ENCODE data around the gene LRTM2. TPM values are rescaled to one million over a fixed set of nuclear protein-coding genes. Genes with fewer than 3 reads are reported as not detected.

LRTM2 gene
- total RNA-seq, 1 experiment from 2014 or later = not detected

DNA sequence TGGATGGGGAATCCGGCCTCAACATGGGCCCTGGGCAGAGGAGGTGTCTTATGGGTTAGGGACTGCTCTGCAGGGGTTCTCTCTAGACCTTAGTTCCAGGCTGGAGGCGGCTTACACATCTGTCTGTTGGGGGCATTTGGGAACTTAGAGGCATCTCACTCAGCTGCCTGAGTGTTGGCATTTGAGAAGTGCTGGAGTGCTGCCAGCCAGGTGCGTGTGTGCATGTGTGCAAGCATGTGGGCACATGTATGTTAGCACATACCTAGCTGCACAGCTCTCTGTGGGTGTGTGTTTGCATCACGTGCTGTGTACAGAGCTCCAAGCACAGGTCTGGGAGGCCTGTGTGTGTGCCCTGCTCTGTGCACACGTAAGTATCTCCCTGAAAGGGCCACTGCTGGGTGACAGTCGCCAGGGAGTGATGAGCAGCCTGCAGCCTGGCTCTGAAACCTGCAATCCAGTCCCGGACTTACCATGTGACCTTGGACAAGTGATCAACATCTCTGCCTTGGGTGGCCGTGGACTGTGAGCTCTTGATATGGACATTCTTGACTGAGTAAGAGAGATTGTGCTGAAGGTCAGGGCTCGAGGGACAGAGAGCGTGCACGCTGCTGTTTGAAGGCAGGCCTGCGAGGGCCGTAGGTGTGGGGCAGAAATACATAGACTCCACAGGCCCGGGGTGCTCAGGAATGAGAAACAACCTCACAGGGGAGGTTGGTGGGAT lies 5.2 kb downstream of the LRTM2 start:
- no peak for DNase-seq (ENCODE audit: low read depth)
- in situ Hi-C loops (cut with HindIII; ENCODE audit: low pct_unique_long_range_greater_than_20kb, low sequenced_read_pairs) = no loop called here

DNA sequence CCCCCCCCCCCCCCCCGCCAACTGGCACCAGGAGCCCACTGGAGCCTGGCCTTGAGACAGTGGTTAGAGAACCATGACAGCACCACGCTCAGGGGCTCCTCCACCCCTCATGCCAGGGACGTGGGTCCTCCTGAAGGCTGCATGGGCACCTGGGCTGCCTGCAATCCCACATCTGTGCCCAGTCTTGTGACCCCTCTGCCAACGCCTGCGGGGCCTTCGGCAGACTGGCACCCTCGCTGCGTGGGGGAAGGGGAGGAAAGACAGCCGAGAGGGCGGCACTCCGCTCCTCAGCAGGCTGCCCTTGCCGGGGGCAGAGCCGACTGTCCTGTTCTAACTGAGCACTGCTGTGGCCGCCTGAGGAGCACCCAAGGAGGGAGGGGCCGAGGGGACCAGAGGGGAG lies 6.0 kb downstream of the LRTM2 start:
- in situ Hi-C loops (cut with HindIII; ENCODE audit: low pct_unique_long_range_greater_than_20kb, low sequenced_read_pairs) = no loop called here
- DNase-seq (ENCODE audit: low read depth) = no peak

DNA sequence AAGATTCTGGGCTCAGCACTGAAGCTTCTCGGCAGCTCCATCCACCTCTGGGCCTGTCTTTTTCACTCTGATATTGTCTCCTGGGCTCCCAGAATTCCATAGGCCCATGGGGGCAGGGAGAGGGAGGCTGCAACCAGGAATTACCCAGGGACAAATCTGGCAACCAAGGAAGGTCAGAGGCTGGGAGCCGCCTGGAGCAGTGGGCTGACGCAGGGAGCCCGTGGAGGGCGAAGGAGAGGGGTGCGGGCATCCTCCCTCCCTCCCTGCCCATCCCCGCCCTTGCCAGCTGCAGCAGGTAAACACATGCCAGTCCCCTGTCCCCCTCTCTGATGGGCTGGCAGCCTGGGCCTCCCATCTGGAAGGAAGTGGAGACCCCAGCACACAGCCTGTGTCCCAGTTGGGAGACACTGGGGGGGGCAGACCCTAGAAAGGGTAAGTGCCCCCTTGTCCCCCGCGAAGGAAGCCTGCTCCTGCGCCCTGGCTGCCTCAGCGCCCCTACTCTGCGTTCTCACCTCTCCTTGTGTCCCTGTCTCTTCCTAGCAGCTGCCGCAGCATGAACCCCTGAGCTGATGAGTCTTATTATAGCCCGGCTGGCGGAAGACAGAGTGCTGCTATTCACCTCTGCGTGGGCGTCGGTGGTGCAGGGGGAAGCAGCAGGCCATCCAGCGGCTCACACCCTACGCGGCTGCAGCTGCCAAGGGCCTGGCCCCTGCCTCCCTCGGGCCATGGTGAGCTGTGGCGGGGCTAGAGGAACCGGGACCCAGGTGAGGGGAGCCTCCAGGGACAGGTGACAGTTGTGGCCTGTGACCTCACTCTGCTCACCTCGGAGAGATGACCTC lies 6.7 kb downstream of the LRTM2 start:
- in situ Hi-C loops (cut with HindIII; ENCODE audit: low pct_unique_long_range_greater_than_20kb, low sequenced_read_pairs) = no loop called here
- no peak for DNase-seq (ENCODE audit: low read depth)

DNA sequence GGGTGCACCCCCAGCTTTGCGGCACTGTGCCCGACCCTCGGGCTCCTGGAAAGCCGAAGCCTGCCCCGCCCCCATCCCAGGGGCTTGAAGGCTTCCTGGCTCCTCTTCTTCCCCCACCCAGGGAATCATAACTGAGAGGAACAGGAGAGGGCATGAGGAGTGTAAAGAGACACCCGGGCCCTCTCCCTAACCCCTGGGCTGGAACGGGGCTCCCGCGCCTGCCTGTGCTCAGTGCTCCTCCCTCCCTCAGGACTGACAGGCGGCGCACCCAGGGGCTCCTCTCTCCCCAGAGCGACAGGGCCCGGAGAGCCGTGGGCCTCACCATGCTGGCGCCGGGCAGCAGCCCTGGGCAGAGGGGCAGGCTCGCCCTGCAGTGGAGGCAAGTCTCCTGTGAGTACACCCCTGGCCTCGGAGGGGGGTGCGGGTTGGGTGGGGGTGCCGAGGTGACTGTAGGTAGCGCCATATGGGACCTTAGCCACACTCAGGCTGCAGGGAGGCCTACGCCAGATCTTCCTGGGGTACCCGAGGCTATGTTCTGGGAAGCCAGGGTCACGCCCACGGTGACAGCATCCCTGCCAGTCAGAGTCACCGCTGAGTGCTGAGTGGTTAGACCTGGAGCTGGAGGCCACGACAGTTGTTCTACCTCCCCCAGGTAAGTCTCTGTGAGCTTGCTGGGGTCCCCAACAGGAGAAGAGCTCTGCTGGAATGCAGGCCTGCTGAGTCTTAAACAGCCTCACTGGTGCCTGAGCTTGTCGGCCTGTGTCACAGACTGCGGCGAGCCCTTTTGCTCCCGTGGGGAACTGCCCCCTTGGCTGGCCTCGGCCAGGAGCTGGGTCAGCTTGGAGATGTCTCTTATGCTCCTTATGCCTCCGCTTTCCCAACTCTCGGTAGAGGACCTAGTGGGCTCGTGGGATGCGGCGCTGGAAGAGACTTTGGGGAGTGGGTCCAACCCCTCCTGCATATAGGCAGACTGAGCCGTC lies 7.8 kb downstream of the LRTM2 start:
- in situ Hi-C loops (cut with HindIII; ENCODE audit: low pct_unique_long_range_greater_than_20kb, low sequenced_read_pairs) = no loop called here
- DNase-seq (ENCODE audit: low read depth) = no peak

DNA sequence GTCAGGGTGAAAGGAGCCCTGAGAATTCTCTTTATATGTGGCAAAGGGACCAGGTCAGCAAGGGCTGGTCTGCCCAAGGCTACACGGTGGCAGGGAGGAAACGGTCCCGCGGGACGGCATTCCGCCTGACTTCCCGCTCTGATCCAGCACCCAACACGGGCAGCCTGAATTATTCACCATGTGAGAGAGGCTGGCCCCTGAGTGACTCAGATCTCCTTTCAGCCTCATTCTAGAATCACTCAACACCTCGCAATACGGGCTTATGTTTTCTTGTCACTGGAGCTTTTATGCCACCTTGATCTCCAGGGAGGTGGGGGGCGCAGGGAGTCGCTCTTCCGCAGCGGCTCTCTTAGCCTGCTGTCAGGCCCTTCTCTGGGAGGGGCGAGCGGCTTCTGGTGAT lies 8.5 kb downstream of the LRTM2 start:
- DNase-seq (ENCODE audit: low read depth) = no peak
- in situ Hi-C loops (cut with HindIII; ENCODE audit: low pct_unique_long_range_greater_than_20kb, low sequenced_read_pairs) = no loop called here

DNA sequence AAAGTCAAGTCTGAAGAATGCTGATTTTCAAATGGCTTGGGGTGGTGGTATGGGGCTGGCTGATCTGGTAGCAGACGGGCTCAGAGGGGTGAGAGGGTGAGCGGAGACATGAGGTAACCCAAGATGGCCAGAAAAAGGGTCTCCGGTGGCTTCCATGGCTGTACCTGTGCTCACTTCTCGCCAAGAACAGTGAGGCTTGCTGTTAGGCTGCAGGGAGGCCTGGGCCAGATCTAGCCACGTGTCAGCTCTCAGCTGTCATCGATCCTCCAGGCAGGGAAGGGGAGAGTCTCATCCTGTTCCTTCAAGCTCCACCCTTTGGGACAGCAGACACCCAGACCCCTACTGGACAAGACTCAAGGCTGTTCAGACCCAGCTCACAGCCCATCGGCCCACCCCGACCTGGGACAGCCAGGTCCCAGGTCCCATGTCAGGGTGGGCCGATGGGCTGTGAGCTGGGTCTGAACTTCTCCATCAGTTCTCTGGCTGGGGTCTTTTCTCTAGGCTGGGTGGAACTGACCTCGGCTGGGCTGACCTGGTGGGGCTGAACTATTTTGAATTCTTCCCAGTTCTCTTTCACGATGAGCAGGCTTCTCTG lies 9.0 kb downstream of the LRTM2 start:
- in situ Hi-C loops (cut with HindIII; ENCODE audit: low pct_unique_long_range_greater_than_20kb, low sequenced_read_pairs) = no loop called here
- no peak for DNase-seq (ENCODE audit: low read depth)

DNA sequence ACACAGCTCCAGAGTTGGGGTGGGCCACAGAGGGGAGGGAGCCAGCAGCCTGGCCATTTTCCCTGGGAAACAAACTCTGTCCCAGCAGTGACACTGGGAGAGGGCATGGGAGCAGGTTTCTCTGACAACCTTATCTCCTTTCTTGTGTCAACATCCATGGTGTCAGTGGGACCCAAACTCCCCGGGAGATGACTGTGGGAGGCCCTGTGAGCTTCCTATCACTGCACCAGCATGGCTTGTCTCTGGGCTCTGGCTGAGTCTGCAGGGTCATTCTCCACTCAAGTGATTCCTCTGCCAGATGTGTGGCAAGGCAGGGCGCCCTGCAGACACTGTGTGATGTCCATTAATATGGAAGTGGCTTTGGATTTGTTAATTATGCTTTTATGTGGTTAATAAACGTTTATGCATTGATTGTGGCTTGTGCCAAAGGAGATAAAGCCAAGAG lies 10.1 kb downstream of the LRTM2 start:
- DNase-seq (ENCODE audit: low read depth) = no peak
- in situ Hi-C loops (cut with HindIII; ENCODE audit: low pct_unique_long_range_greater_than_20kb, low sequenced_read_pairs) = no loop called here

DNA sequence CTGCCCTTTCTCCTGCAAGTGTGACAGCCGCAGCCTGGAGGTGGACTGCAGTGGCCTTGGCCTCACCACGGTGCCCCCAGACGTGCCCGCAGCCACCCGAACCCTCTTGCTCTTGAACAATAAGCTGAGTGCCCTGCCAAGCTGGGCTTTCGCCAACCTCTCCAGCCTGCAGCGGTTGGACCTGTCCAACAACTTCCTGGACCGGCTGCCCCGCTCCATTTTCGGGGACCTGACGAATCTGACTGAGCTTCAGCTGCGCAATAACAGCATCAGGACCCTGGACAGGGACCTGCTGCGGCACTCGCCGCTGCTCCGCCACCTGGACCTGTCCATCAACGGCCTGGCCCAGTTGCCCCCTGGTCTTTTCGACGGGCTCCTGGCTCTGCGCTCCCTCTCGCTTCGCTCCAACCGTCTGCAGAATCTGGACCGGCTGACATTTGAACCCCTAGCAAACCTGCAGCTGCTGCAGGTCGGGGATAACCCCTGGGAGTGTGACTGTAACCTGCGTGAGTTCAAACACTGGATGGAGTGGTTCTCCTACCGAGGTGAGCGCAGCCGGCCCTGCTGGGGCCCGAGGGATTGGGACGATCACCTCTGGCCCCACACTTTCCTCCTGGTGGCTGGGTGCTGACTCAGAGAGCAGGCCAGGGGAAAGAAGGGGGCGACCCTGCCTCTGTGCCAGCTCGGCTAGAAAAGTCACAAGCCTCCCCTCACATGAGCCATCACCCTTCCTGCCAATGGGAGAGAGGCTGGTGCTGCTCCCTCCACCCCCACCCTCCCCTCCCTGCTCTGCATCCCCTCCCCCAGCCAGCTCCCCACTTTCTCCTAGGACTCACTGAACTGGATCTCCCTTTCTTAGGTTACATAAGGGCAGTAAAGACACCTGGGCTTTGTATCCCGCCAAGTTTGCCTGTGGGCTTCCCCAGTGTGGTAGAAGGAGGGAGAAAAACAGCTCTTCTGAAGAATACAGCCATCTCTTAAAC lies 10.9 kb downstream of the LRTM2 start:
- peak; percentile 23 for DNase-seq (ENCODE audit: low read depth)
- in situ Hi-C loops (cut with HindIII; ENCODE audit: low pct_unique_long_range_greater_than_20kb, low sequenced_read_pairs) = no loop called here

DNA sequence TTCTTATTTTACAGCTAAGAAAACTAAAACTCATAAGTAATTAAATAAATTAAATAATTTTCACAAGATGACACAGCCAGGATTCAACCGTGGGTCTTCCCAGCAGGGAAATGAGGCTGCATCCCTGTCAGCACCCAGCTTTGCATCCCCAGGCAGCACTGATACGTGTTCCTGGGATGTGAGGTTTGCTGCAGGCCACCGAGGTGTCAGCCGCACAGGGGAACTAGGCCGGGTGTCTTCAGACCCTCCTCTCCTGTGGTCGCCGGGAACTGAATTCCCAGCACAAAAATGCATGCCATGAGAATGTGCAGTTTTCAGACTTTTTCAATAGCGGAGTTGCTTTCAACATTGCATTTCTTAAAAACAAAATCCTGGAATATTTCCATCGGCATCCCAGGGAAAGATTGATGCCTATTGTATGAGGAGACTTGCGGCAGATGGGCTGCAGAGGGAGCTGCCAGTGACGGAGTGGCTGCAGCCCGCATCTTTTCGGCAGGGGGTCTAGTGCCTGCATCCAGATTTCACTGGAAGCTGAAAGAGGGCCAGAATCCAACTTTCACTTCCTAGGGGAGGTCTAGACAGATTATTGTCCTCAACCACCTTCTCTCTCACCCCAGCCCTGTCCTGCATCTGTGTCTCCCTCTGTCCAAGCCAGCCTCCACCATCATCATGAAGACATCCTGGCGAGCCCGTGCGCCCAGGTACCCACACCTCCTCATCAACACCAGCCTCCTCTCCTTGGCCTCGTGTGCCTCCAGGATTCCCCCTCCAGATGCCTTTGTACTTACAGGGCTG lies 12.6 kb downstream of the LRTM2 start:
- no peak for DNase-seq (ENCODE audit: low read depth)
- in situ Hi-C loops (cut with HindIII; ENCODE audit: low pct_unique_long_range_greater_than_20kb, low sequenced_read_pairs) = no loop called here

DNA sequence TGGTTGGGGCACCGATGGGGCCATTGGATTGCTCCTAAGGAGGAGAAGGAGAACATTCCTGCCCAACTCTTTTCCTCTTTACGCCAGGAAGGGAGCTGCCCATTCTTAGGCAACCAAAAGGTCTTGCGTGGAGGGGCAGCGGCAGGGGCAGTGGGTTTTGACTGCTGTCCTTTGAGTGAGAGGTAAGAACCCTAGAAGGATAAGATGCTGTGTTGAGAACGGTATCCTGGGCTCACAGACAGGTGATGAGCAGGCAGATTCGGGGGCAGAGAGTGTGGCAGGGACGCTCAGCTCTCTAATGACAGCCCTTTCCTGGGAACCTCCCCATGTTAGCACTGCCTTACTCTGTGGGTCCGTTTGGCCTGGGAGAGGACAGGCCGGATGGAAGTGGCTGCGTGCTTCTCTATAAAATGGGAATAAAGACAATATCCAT lies 13.2 kb downstream of the LRTM2 start:
- in situ Hi-C loops (cut with HindIII; ENCODE audit: low pct_unique_long_range_greater_than_20kb, low sequenced_read_pairs) = no loop called here

DNA sequence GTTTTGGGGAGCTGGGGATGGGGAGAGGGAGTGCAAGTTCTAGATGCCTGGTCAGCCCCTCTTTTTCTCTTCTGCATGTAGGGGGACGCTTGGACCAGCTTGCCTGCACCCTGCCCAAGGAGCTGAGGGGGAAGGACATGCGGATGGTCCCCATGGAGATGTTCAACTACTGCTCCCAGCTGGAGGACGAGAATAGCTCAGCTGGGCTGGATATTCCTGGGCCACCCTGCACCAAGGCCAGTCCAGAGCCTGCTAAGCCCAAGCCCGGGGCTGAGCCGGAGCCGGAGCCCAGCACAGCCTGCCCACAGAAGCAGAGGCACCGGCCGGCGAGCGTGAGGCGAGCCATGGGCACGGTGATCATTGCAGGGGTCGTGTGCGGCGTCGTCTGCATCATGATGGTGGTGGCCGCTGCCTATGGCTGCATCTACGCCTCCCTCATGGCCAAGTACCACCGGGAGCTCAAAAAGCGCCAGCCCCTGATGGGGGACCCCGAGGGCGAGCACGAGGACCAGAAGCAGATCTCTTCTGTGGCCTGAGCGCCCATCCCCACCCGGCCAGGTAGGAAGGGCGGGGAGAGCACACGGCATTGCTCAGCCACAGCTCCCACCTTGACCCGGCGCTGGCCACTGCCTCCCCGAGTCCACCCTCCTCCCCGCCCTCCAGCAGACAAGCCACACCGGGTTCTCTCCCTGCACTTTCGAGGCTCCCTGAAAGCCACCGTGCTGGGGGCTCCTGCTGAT lies 14.0 kb downstream of the LRTM2 start:
- no peak for DNase-seq (ENCODE audit: low read depth)
- in situ Hi-C loops (cut with HindIII; ENCODE audit: low pct_unique_long_range_greater_than_20kb, low sequenced_read_pairs) = no loop called here

More for the DNA sequence above, 13.2 kb downstream of the LRTM2 start:
- DNase-seq (ENCODE audit: low read depth) = no peak

DNA sequence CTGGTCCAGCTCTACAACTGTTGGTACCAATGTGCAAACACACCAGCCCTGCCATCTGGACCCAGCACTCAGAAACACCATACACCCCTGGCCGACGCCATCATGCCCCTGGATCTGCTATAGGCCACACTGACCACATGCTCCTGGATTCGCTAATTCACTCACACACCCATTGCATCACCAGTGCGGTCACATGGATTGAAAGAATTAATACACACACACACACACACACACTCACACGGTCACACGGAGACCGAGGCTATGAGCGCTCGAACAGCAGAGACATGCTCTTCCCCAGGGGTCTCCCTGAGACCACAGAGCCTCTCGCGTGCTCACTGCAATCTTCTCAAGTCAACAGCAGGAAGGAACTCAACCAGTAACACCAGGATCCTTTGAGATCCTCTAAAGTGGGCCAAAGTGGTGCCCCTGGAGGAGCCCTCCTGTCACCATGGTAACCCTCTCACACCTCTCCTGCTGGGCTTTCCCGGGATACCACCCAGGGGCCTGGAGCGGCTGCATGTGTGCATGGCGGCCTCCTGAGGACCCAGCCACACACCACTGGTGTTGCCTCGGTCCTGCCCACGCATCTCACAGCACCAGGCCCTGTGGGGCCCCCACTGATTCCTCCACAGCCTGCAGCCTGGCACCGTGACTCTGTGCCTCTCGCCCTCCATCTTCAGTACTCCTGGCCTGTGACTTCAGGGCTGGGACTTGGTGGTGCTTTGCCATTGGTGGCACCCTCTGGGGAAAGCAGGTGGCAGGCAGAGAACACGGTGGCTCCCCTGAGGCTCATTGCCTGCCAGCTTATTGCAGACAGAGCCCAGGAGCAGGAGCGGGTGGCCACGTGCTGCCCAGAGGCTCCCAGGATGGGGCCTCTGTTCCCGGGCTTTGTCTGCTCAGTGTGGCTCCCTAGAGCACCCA lies 15.1 kb downstream of the LRTM2 start:
- in situ Hi-C loops (cut with HindIII; ENCODE audit: low pct_unique_long_range_greater_than_20kb, low sequenced_read_pairs) = no loop called here
- no peak for DNase-seq (ENCODE audit: low read depth)

DNA sequence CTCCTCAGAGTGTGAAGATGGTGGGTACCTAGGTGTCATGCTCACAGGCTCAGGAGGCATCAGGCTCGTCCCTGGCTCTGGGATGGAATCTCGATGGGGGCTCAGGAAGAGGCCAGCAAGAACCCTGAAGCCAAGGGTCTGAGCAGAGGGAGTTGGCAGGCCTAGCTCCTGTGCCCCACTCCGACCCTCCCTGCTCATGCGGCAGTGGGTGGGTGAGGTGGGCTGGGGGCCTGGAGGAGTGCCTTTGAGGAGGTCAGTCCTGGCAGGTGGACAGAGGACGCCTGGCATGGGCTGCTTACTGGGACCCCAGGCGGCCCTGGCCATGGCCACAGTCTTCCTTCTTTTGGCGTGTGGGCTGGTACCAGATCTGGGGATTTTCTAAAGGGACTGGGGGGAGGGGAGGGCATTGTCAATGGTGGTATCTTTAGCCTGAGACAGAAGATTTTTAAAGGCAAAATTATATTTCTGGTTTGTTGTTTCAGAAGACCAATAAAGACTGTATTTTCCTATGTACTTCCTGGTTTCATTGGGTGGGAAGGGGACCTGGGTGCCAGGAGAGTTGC lies 16.0 kb downstream of the LRTM2 start:
- DNase-seq (ENCODE audit: low read depth) = no peak
- in situ Hi-C loops (cut with HindIII; ENCODE audit: low pct_unique_long_range_greater_than_20kb, low sequenced_read_pairs) = no loop called here

DNA sequence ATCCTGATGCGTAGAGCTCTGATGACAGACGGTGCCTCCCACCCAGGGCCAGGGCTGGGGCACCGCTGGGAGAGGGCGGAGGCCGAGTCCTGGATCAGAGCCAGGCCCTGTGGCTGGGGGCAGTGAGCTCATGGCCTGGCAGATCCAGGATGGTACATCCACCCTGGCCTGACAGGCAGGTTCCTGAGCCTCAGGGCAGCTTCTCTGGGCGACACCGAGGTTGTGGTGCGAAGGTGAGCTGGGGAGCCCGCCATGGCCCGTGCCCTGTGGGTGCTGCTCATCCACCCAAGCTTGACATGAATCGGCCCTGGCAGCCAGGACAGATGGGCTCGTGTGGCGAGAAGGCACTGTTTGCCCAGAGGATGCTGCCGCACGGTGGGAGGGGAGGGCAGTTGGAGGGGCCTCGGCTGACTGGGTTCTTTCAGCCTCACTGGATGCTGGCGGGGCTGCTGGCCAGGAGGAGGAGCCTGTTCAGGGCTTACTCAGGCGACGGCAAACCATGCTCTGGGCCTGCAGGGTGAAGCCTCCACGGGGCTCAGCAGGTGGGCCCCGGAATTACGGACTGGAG lies 16.6 kb downstream of the LRTM2 start:
- in situ Hi-C loops (cut with HindIII; ENCODE audit: low pct_unique_long_range_greater_than_20kb, low sequenced_read_pairs) = no loop called here
- DNase-seq (ENCODE audit: low read depth) = no peak
